Loucy (cell line): ENCODE measurements around the gene SKP2.
A peak's percentile ranks its signal among the peaks of the same experiment; 100 is the strongest.

Experiments
- H2AFZ ChIP-seq: fragments of 200-600 bp; sonication (generic); 2 replicates; pipeline ENCODE4 v1.6.0; 2016; ENCODE audit warnings: antibody characterized with exemption, mild to moderate bottlenecking, low read length, moderate library complexity
- H3F3A ChIP-seq: fragments of 200-600 bp; 2 replicates; pipeline ENCODE4 v1.6.0; 2016; ENCODE audit warnings: antibody characterized with exemption, low read depth, mild to moderate bottlenecking
- H3K27me3 ChIP-seq: fragments of 200-600 bp; sonication (generic); 2 replicates; pipeline ENCODE4 v1.6.1; 2014; ENCODE audit warnings: low read length, mild to moderate bottlenecking; ENCODE audit not compliant: insufficient read depth, poor library complexity, severe bottlenecking
- H3K36me3 ChIP-seq: fragments of 200-600 bp; sonication (generic); 2 replicates; pipeline ENCODE4 v1.6.1; 2016; ENCODE audit warnings: low read length; ENCODE audit not compliant: insufficient read depth
- H3K4me1 ChIP-seq: fragments of 200-600 bp; sonication (generic); 2 replicates; pipeline ENCODE4 v1.5.1; 2014; ENCODE audit warnings: low read length, mild to moderate bottlenecking; ENCODE audit not compliant: insufficient read depth, poor library complexity, severe bottlenecking
- H3K4me2 ChIP-seq: fragments of 200-600 bp; sonication (generic); 2 replicates; pipeline ENCODE4 v1.6.0; 2014; ENCODE audit warnings: antibody characterized with exemption, low read length, low read depth, mild to moderate bottlenecking; ENCODE audit not compliant: poor library complexity, severe bottlenecking
- H3K4me3 ChIP-seq: fragments of 200-600 bp; sonication (generic); 2 replicates; pipeline ENCODE4 v1.5.1; 2014; ENCODE audit warnings: low read length, mild to moderate bottlenecking, mixed read lengths; ENCODE audit not compliant: poor library complexity, severe bottlenecking
- H3K79me2 ChIP-seq: fragments of 200-600 bp; sonication (generic); 2 replicates; pipeline ENCODE4 v1.6.1; 2014; ENCODE audit warnings: low read length; ENCODE audit not compliant: insufficient read depth
- H3K9ac ChIP-seq: fragments of 200-600 bp; sonication (generic); 2 replicates; pipeline ENCODE4 v1.6.0; 2014; ENCODE audit warnings: mild to moderate bottlenecking, low read depth, low read length, moderate library complexity; ENCODE audit not compliant: poor library complexity, severe bottlenecking
- H3K9me2 ChIP-seq: fragments of 200-600 bp; sonication (generic); replicated peaks from 2 replicates; pipeline ENCODE4 v1.6.1; 2016; ENCODE audit warnings: low read depth, low read length, mixed read lengths
- H3K9me3 ChIP-seq: fragments of 200-600 bp; sonication (generic); 2 replicates; pipeline ENCODE4 v1.6.1; 2014; ENCODE audit warnings: mild to moderate bottlenecking, antibody characterized with exemption, low read length, low read depth; ENCODE audit not compliant: insufficient read depth
- H4K20me1 ChIP-seq: fragments of 200-600 bp; sonication (generic); 2 replicates; pipeline ENCODE4 v1.6.0; 2014; ENCODE audit warnings: antibody characterized with exemption, low read length, mild to moderate bottlenecking; ENCODE audit not compliant: insufficient read depth, poor library complexity, severe bottlenecking
- CTCF ChIP-seq: fragments of 200-600 bp; sonication (generic); conservative IDR thresholded peaks from 2 replicates; pipeline ENCODE4 v1.5.1; 2014; ENCODE audit warnings: mild to moderate bottlenecking, antibody characterized with exemption, low read length
- EZH2phosphoT487 ChIP-seq: fragments of 200-600 bp; IDR thresholded peaks from 2 replicates; pipeline ENCODE4 v1.6.1; 2018; ENCODE audit warnings: antibody characterized with exemption, mild to moderate bottlenecking, moderate library complexity, borderline replicate concordance

SKP2 gene

GRCh38 chr5:36214436-36214835 lies 62.5 kb downstream of the SKP2 start:
- H3F3A ChIP-seq: no peaks in the 10 kb centered on the region
- no peaks in the 10 kb centered on the region for H3K4me1 ChIP-seq
- H3K9me2 ChIP-seq: no peaks in the 10 kb centered on the region
- no peak overlapping the region for H3K4me3 ChIP-seq
- H4K20me1 ChIP-seq: no peaks in the 10 kb centered on the region
- H3K27me3 ChIP-seq: no peaks in the 10 kb centered on the region
- H3K9ac ChIP-seq: no peak overlapping the region
- H3K4me2 ChIP-seq: no peak overlapping the region
- H3K9me3 ChIP-seq: no peaks in the 10 kb centered on the region
- TF ChIP-seq CTCF: peak; percentile 23; the same call in 1 of the 2 replicates
- TF ChIP-seq EZH2phosphoT487: no peak
- H2AFZ ChIP-seq: no peak overlapping the region
- H3K79me2 ChIP-seq: no peaks in the 10 kb centered on the region
- peaks cover 50% of the 10 kb centered on the region for H3K36me3 ChIP-seq

- no peak overlapping the region for H2AFZ ChIP-seq
- H3K4me3 ChIP-seq: no peak overlapping the region
- no peaks in the 10 kb centered on the region for H3K79me2 ChIP-seq
- TF ChIP-seq CTCF (no peak), EZH2phosphoT487 (no peak)
- H3K36me3 ChIP-seq: peaks cover 63% of the 10 kb centered on the region
- H3K9ac ChIP-seq: no peak overlapping the region
- H3F3A ChIP-seq: no peaks in the 10 kb centered on the region
- no peaks in the 10 kb centered on the region for H3K9me2 ChIP-seq
- no peak overlapping the region for H3K4me2 ChIP-seq
- H3K27me3 ChIP-seq: no peaks in the 10 kb centered on the region
- no peaks in the 10 kb centered on the region for H3K9me3 ChIP-seq
- H4K20me1 ChIP-seq: no peaks in the 10 kb centered on the region
- H3K4me1 ChIP-seq: no peaks in the 10 kb centered on the region
These were observed 64.0 kb downstream of the SKP2 start for GRCh38 chr5:36215910-36216309.

- H3F3A ChIP-seq: no peaks in the 10 kb centered on the region
- H3K9ac ChIP-seq: no peak overlapping the region
- H3K4me3 ChIP-seq: no peak overlapping the region
- no peaks in the 10 kb centered on the region for H3K9me3 ChIP-seq
- no peaks in the 10 kb centered on the region for H4K20me1 ChIP-seq
- peaks cover 66% of the 10 kb centered on the region; the same call in 1 of the 2 replicates for H3K36me3 ChIP-seq
- no peak overlapping the region for H3K4me2 ChIP-seq
- H3K4me1 ChIP-seq: no peaks in the 10 kb centered on the region
- TF ChIP-seq EZH2phosphoT487 (no peak), CTCF (no peak)
- H3K79me2 ChIP-seq: no peaks in the 10 kb centered on the region
- H3K9me2 ChIP-seq: no peaks in the 10 kb centered on the region
- no peak overlapping the region for H2AFZ ChIP-seq
- no peaks in the 10 kb centered on the region for H3K27me3 ChIP-seq
These were observed 65.7 kb downstream of the SKP2 start for GRCh38 chr5:36217567-36217966.
